Activated CD4-positive, alpha-beta T cell treated with anti-CD3 and anti-CD28 coated beads, Interleukin-2, amount 10 ng/mL, durations not matched to agents 7 days and 5 days (primary cell): ENCODE data around the gene NACA. TPM values are rescaled to one million over a fixed set of nuclear protein-coding genes. Genes with fewer than 3 reads are reported as not detected.

Experiments used
- CTCF ChIA-PET: fragments of 350-600 bp; sonication (Branson Sonifier 250); formaldehyde crosslinking; loops from one replicate; lab custom pipeline; 2021; ENCODE audit warnings: antibody characterized with exemption; lab: Charles Lee
- POLR2A ChIA-PET: fragments of 350-600 bp; sonication (Branson Sonifier 250); formaldehyde crosslinking; loops from one replicate; lab custom pipeline; 2021; ENCODE audit warnings: antibody characterized with exemption; lab: Charles Lee
- DNase-seq: peaks from one replicate; pipeline ENCODE4 v3.0.0-alpha.2; 2020
- H3K27ac Mint-ChIP-seq: one replicate; pipeline ENCODE4 v1.8.0; 2021; ENCODE audit warnings: mild to moderate bottlenecking, moderate library complexity, mixed read lengths
- H3K27me3 Mint-ChIP-seq: one replicate; pipeline ENCODE4 v1.8.0; 2021; ENCODE audit warnings: mixed read lengths
- H3K36me3 Mint-ChIP-seq: one replicate; pipeline ENCODE4 v1.8.0; 2021; ENCODE audit warnings: low read depth, mixed read lengths
- H3K4me1 Mint-ChIP-seq: one replicate; pipeline ENCODE4 v1.8.0; 2021; ENCODE audit warnings: mixed read lengths
- H3K4me3 Mint-ChIP-seq: one replicate; pipeline ENCODE4 v1.8.0; 2021; ENCODE audit warnings: mild to moderate bottlenecking, moderate library complexity, mixed read lengths
- H3K9me3 Mint-ChIP-seq: one replicate; pipeline ENCODE4 v1.8.0; 2021; ENCODE audit warnings: mixed read lengths
- total RNA-seq, 2 experiments: library from RNA; stranded (reverse); gene quantifications; one replicate each; pipeline ENCODE4 v1.2.3, GENCODE V29; 2021

NACA gene
- total RNA-seq, 2 experiments from 2014 or later, result 805 to 843 TPM

- POLR2A ChIA-PET, result no interaction called here
- peak overlapping the region; percentile 95 for H3K4me3 Mint-ChIP-seq
- peaks cover 77% of the 10 kb centered on the region for H3K36me3 Mint-ChIP-seq
- no peak for DNase-seq
- no peaks in the 10 kb centered on the region for H3K9me3 Mint-ChIP-seq
- no peaks in the 10 kb centered on the region for H3K27me3 Mint-ChIP-seq
- CTCF ChIA-PET, result interaction anchor here (0.9 to 1.7 kb wide), 2 partner anchors 15 to 343 kb away, joined by 3 to 5 read pairs; no protein-coding TSS in a partner anchor
- H3K4me1 Mint-ChIP-seq, result peaks cover 64% of the 10 kb centered on the region
- H3K27ac Mint-ChIP-seq, result no peak overlapping the region
Observed at GRCh38 chr12:56722832-56723231, 2.3 kb downstream of the NACA start.

GRCh38 chr12:56721721-56722120 is 3.4 kb downstream of the NACA start:
- DNase-seq, result no peak
- Mint-ChIP-seq H3K27me3 (no peaks in the 10 kb centered on the region), H3K36me3 (peaks cover 74% of the 10 kb centered on the region), H3K4me3 (peak overlapping the region; percentile 95), H3K4me1 (peaks cover 65% of the 10 kb centered on the region), H3K27ac (peak overlapping the region; percentile 80), H3K9me3 (no peaks in the 10 kb centered on the region)
- ChIA-PET CTCF (interaction anchor here (0.6 to 1.0 kb wide), 3 partner anchors 23 to 44 kb away, joined by 3 to 4 read pairs (median 3); no protein-coding TSS in a partner anchor), POLR2A (no interaction called here)

GRCh38 chr12:56721216-56721615 is 3.9 kb downstream of the NACA start:
- CTCF ChIA-PET, result no interaction called here
- Mint-ChIP-seq H3K4me1 (peaks cover 69% of the 10 kb centered on the region), H3K9me3 (no peaks in the 10 kb centered on the region), H3K27me3 (no peaks in the 10 kb centered on the region), H3K4me3 (peak overlapping the region; percentile 34), H3K27ac (peak overlapping the region; percentile 80), H3K36me3 (peaks cover 77% of the 10 kb centered on the region)
- POLR2A ChIA-PET, result no interaction called here
- no peak for DNase-seq

GRCh38 chr12:56720731-56721151 is 4.4 kb downstream of the NACA start:
- no peaks in the 10 kb centered on the region for H3K9me3 Mint-ChIP-seq
- H3K4me3 Mint-ChIP-seq, result peak overlapping the region; percentile 34
- no peak for DNase-seq
- H3K36me3 Mint-ChIP-seq, result peaks cover 79% of the 10 kb centered on the region
- ChIA-PET POLR2A (no interaction called here), CTCF (no interaction called here)
- H3K27me3 Mint-ChIP-seq, result no peaks in the 10 kb centered on the region
- H3K4me1 Mint-ChIP-seq, result peaks cover 71% of the 10 kb centered on the region
- peak overlapping the region; percentile 80 for H3K27ac Mint-ChIP-seq

- Mint-ChIP-seq H3K36me3 (peaks cover 80% of the 10 kb centered on the region), H3K4me3 (no peak overlapping the region)
- CTCF ChIA-PET, result interaction anchor here (0.7 to 0.9 kb wide), 2 partner anchors 8 to 18 kb away, joined by 3 read pairs; no protein-coding TSS in a partner anchor
Observed at GRCh38 chr12:56719056-56719455, 6.0 kb downstream of the NACA start.

GRCh38 chr12:56718636-56719035 is 6.5 kb downstream of the NACA start:
- Mint-ChIP-seq H3K4me1 (peaks cover 67% of the 10 kb centered on the region), H3K27ac (peak overlapping the region; percentile 65), H3K36me3 (peaks cover 78% of the 10 kb centered on the region), H3K27me3 (no peaks in the 10 kb centered on the region), H3K4me3 (no peak overlapping the region), H3K9me3 (no peaks in the 10 kb centered on the region)
- DNase-seq, result no peak
- ChIA-PET CTCF (no interaction called here), POLR2A (interaction anchor here (0.6 kb wide), 1 partner anchor 25 kb away, joined by 5 read pairs; no protein-coding TSS in a partner anchor)

More at GRCh38 chr12:56719056-56719455, 6.0 kb downstream of the NACA start:
- POLR2A ChIA-PET, result interaction anchor here (0.6 kb wide), 1 partner anchor 26 kb away, joined by 5 read pairs; no protein-coding TSS in a partner anchor
- H3K4me1 Mint-ChIP-seq, result peaks cover 70% of the 10 kb centered on the region
- DNase-seq, result no peak
- peak overlapping the region; percentile 65 for H3K27ac Mint-ChIP-seq
- no peaks in the 10 kb centered on the region for H3K27me3 Mint-ChIP-seq
- H3K9me3 Mint-ChIP-seq, result no peaks in the 10 kb centered on the region

- Mint-ChIP-seq H3K27me3 (no peaks in the 10 kb centered on the region), H3K4me1 (peaks cover 63% of the 10 kb centered on the region), H3K27ac (no peak overlapping the region), H3K4me3 (no peak overlapping the region), H3K9me3 (no peaks in the 10 kb centered on the region), H3K36me3 (peaks cover 78% of the 10 kb centered on the region)
- no peak for DNase-seq
- POLR2A ChIA-PET, result interaction anchor here (0.6 kb wide), 1 partner anchor 25 kb away, joined by 5 read pairs; no protein-coding TSS in a partner anchor
- CTCF ChIA-PET, result interaction anchor here (0.6 to 0.7 kb wide), 3 partner anchors 9 to 305 kb away, joined by 3 to 4 read pairs (median 3); no protein-coding TSS in a partner anchor
Observed at GRCh38 chr12:56718149-56718548, 7.0 kb downstream of the NACA start.

- H3K27ac Mint-ChIP-seq, result peak overlapping the region; percentile 54
- no peak overlapping the region for H3K4me3 Mint-ChIP-seq
- ChIA-PET CTCF (interaction anchor here (0.6 to 1.5 kb wide), 6 partner anchors 8 to 636 kb away, joined by 3 to 6 read pairs (median 4); partner anchors contain the start of gene NACA), POLR2A (interaction anchor here (0.6 kb wide), 1 partner anchor 343 kb away, joined by 4 read pairs; no protein-coding TSS in a partner anchor)
- H3K36me3 Mint-ChIP-seq, result peaks cover 80% of the 10 kb centered on the region
- peaks cover 54% of the 10 kb centered on the region for H3K4me1 Mint-ChIP-seq
- H3K9me3 Mint-ChIP-seq, result no peaks in the 10 kb centered on the region
- H3K27me3 Mint-ChIP-seq, result no peaks in the 10 kb centered on the region
- DNase-seq, result no peak
Observed at GRCh38 chr12:56716933-56717880, 7.9 kb downstream of the NACA start.

- Mint-ChIP-seq H3K27ac (peak overlapping the region; percentile 54), H3K27me3 (no peaks in the 10 kb centered on the region), H3K4me3 (no peak overlapping the region), H3K9me3 (no peaks in the 10 kb centered on the region), H3K4me1 (peaks cover 46% of the 10 kb centered on the region), H3K36me3 (peaks cover 77% of the 10 kb centered on the region)
- no peak for DNase-seq
- POLR2A ChIA-PET, result interaction anchor here (0.6 kb wide), 1 partner anchor 29 kb away, joined by 3 read pairs; no protein-coding TSS in a partner anchor
- CTCF ChIA-PET, result interaction anchor here (0.5 to 1.5 kb wide), 6 partner anchors 8 to 636 kb away, joined by 3 to 6 read pairs (median 4); partner anchors contain the start of gene NACA
Observed at GRCh38 chr12:56716458-56716857, 8.6 kb downstream of the NACA start.

- Mint-ChIP-seq H3K27me3 (no peaks in the 10 kb centered on the region), H3K27ac (peak overlapping the region; percentile 39), H3K36me3 (peaks cover 77% of the 10 kb centered on the region), H3K4me3 (no peak overlapping the region), H3K4me1 (peaks cover 40% of the 10 kb centered on the region), H3K9me3 (no peaks in the 10 kb centered on the region)
- ChIA-PET CTCF (interaction anchor here (0.7 to 1.5 kb wide), 2 partner anchors 10 to 95 kb away, joined by 3 to 6 read pairs; partner anchors contain the start of gene NACA), POLR2A (no interaction called here)
- no peak for DNase-seq
Observed at GRCh38 chr12:56715798-56716197, 9.3 kb downstream of the NACA start.

GRCh38 chr12:56714431-56714929 is 10.6 kb downstream of the NACA start:
- no peak overlapping the region for H3K4me3 Mint-ChIP-seq
- no peak overlapping the region for H3K27ac Mint-ChIP-seq
- DNase-seq, result no peak

GRCh38 chr12:56713345-56713744 is 11.8 kb downstream of the NACA start:
- no peaks in the 10 kb centered on the region for H3K9me3 Mint-ChIP-seq
- POLR2A ChIA-PET, result no interaction called here
- no peak overlapping the region for H3K4me3 Mint-ChIP-seq
- CTCF ChIA-PET, result no interaction called here
- peaks cover 17% of the 10 kb centered on the region for H3K4me1 Mint-ChIP-seq
- no peak for DNase-seq
- no peak overlapping the region for H3K27ac Mint-ChIP-seq
- peaks cover 55% of the 10 kb centered on the region for H3K36me3 Mint-ChIP-seq
- no peaks in the 10 kb centered on the region for H3K27me3 Mint-ChIP-seq

More at GRCh38 chr12:56714431-56714929, 10.6 kb downstream of the NACA start:
- Mint-ChIP-seq H3K27me3 (no peaks in the 10 kb centered on the region), H3K36me3 (peaks cover 64% of the 10 kb centered on the region), H3K4me1 (peaks cover 27% of the 10 kb centered on the region), H3K9me3 (no peaks in the 10 kb centered on the region)
- ChIA-PET POLR2A (no interaction called here), CTCF (no interaction called here)
